H1 (cell line): ENCODE measurements around the gene NTRK2. TPM values are rescaled to one million over a fixed set of nuclear protein-coding genes. Genes with fewer than 3 reads are reported as not detected.

ENCODE experiments used
- BACH1 ChIP-seq: IDR thresholded peaks from 2 replicates; pipeline ENCODE4 v1.6.1; 2012; ENCODE audit warnings: low read length, improper control_type of control experiment
- CBX5 ChIP-seq: fragments of 300-800, 300-1000 bp; sonication (generic); IDR thresholded peaks from 2 replicates; pipeline ENCODE4 v1.7.1; 2016; ENCODE audit warnings: antibody characterized with exemption, low read length, low read depth
- CHD7 ChIP-seq: fragments of 300-600 bp; sonication (generic); IDR thresholded peaks from 2 replicates; pipeline ENCODE4 v1.7.1; 2012; ENCODE audit warnings: low read length, moderate library complexity, mild to moderate bottlenecking, inconsistent platforms; ENCODE audit not compliant: insufficient replicate concordance
- GTF2F1 ChIP-seq: IDR thresholded peaks from 2 replicates; pipeline ENCODE4 v1.6.1; 2012; ENCODE audit warnings: low read depth, low read length, improper control_type of control experiment, borderline replicate concordance
- HDAC6 ChIP-seq: IDR thresholded peaks from one replicate; pipeline ENCODE4 v1.7.1; 2012; ENCODE audit warnings: low read depth, mild to moderate bottlenecking, inconsistent platforms, low read length, moderate library complexity
- NANOG ChIP-seq: IDR thresholded peaks from 2 replicates; pipeline ENCODE4 v1.6.1; 2011; ENCODE audit warnings: low read length, low read depth, mild to moderate bottlenecking, inconsistent platforms; ENCODE audit not compliant: insufficient read depth, poor library complexity, severe bottlenecking
- POLR2AphosphoS5 ChIP-seq: IDR thresholded peaks from 2 replicates; pipeline ENCODE4 v1.6.1; 2011; ENCODE audit warnings: low read depth, low read length
- SAP30 ChIP-seq: fragments of 300-600 bp; sonication (generic); IDR thresholded peaks from 2 replicates; pipeline ENCODE4 v1.7.1; 2012; ENCODE audit warnings: low read length, moderate library complexity, mild to moderate bottlenecking, inconsistent platforms; ENCODE audit not compliant: insufficient read depth, insufficient replicate concordance
- SUZ12 ChIP-seq: fragments of 200-600 bp; sonication (generic); IDR thresholded peaks from 2 replicates; pipeline ENCODE4 v1.6.1; 2012; ENCODE audit warnings: mild to moderate bottlenecking, inconsistent platforms, low read length, moderate library complexity, mixed read lengths
- ZNF274 ChIP-seq: IDR thresholded peaks from 2 replicates; pipeline ENCODE4 v1.7.0; 2012; ENCODE audit warnings: low read length, borderline replicate concordance; ENCODE audit errors: extremely low read depth
- polyA plus RNA-seq, 7 experiments: library from polyadenylated mRNA; depleted of rRNA in 3 of 7; stranded (reverse) in 5 of 7; unstranded in 2 of 7; fragments of >200 nt in 5 of 7; fragments of 200-250 nt in 2 of 7; gene quantifications; 1 replicate in 5 of 7; 2 replicates in 1 of 7; 4 replicates in 1 of 7; pipeline versions ENCODE4 v1.2.1 to v1.2.3, GENCODE V29; 2011 to 2013; ENCODE audit warnings: missing spikeins in 2 of 7, mixed read lengths in 2 of 7
- total RNA-seq: library from RNA; stranded (reverse); fragmentation: NEBNext Ultra II Directional; extraction: Animal tissue kit (Norgen Biotek cat#: 25700); gene quantifications from 2 replicates; pipeline ENCODE4 v1.2.1, GENCODE V29; 2021

Gene NTRK2
- total and polyA plus RNA-seq, 2 of the 8 experiments (the other 6 are each of a cell fraction or from before 2014, with no cell fraction given) = 0.03 to 0.04 TPM

- no peak for TF ChIP-seq CHD7
- no peak for TF ChIP-seq BACH1
- TF ChIP-seq SUZ12 = no peak
- TF ChIP-seq HDAC6 = no peak
- TF ChIP-seq SAP30 = no peak
- no peak for TF ChIP-seq CBX5
- no peak for TF ChIP-seq GTF2F1
- no peak for TF ChIP-seq ZNF274
- no peak for TF ChIP-seq NANOG
- no peak for TF ChIP-seq POLR2AphosphoS5
Observed at GRCh38 chr9:84939774-84940173, 270.2 kb downstream of the NTRK2 start (continued).
